ENCODE results near the gene DNAH8. TPM values are rescaled to one million over a fixed set of nuclear protein-coding genes. Genes with fewer than 3 reads are reported as not detected.

The DNAH8 gene
- total RNA-seq, 4 donors from 2014 or later, result under 0.01 TPM; not detected in 3

GRCh38 chr6:39063526-39063925 lies 348.4 kb downstream of the DNAH8 start:
- TF ChIP-seq EP300 (IDR thresholded peaks at IDR 0.05), result no peak
- TF ChIP-seq POLR2A (IDR thresholded peaks at IDR 0.05; ENCODE audit: low read depth), result no peak
- TF ChIP-seq POLR2AphosphoS5 (IDR thresholded peaks at IDR 0.05), result no peak
- TF ChIP-seq CTCF (IDR thresholded peaks at IDR 0.05), result no peak
- Histone ChIP-seq H3K4me1 (no peaks in the 10 kb centered on the region), H3K9me3 (no peaks in the 10 kb centered on the region), H3K4me3 (no peak overlapping the region), H3K27ac (replicated peaks in 1 of 4) (no peak overlapping the region), H3K27me3 (peaks cover 0 to 43% (median 0%) of the 10 kb centered on the region in 4 donors), H3K36me3 (no peaks in the 10 kb centered on the region)
- intact Hi-C loops (cut with DNase I), result no loop called here
- DNase-seq (ENCODE audit: extremely low spot score), result no peak
- WGBS, result 56% methylated on average over 1 of the region's 1 CpG

GRCh38 chr6:39065561-39065960 lies 350.4 kb downstream of the DNAH8 start:
- WGBS, result 75% methylated on average over 8 of the region's 8 CpGs
- peaks cover 0 to 27% (median 0%) of the 10 kb centered on the region in 4 donors for H3K27me3 ChIP-seq
- intact Hi-C loops (cut with DNase I), result no loop called here
- H3K4me1 ChIP-seq, result no peaks in the 10 kb centered on the region
- no peaks in the 10 kb centered on the region for H3K36me3 ChIP-seq
- no peak overlapping the region for H3K4me3 ChIP-seq
- no peaks in the 10 kb centered on the region for H3K9me3 ChIP-seq
- H3K27ac ChIP-seq (replicated peaks in 1 of 4), result no peak overlapping the region
- TF ChIP-seq POLR2A (IDR thresholded peaks at IDR 0.05; ENCODE audit: low read depth), result no peak
- TF ChIP-seq POLR2AphosphoS5 (IDR thresholded peaks at IDR 0.05), result no peak
- TF ChIP-seq EP300 (IDR thresholded peaks at IDR 0.05), result no peak
- TF ChIP-seq CTCF (IDR thresholded peaks at IDR 0.05), result no peak
- DNase-seq (ENCODE audit: extremely low spot score), result no peak

GRCh38 chr6:39068391-39068790 lies 353.3 kb downstream of the DNAH8 start:
- DNase-seq (ENCODE audit: extremely low spot score), result no peak
- no peaks in the 10 kb centered on the region for H3K36me3 ChIP-seq
- no peak overlapping the region for H3K4me3 ChIP-seq
- no peaks in the 10 kb centered on the region for H3K4me1 ChIP-seq
- H3K27ac ChIP-seq (replicated peaks in 1 of 4), result no peak overlapping the region
- intact Hi-C loops (cut with DNase I), result no loop called here
- WGBS, result 85% methylated on average over 7 of the region's 7 CpGs
- H3K9me3 ChIP-seq, result no peaks in the 10 kb centered on the region
- peaks cover 0 to 22% (median 0%) of the 10 kb centered on the region in 4 donors for H3K27me3 ChIP-seq
- TF ChIP-seq POLR2AphosphoS5 (IDR thresholded peaks at IDR 0.05), result no peak
- TF ChIP-seq EP300 (IDR thresholded peaks at IDR 0.05), result no peak
- no peak for TF ChIP-seq CTCF (IDR thresholded peaks at IDR 0.05)
- TF ChIP-seq POLR2A (IDR thresholded peaks at IDR 0.05; ENCODE audit: low read depth), result no peak

GRCh38 chr6:39072830-39073229 lies 357.7 kb downstream of the DNAH8 start:
- DNase-seq (ENCODE audit: extremely low spot score), result no peak
- Histone ChIP-seq H3K27me3 (peaks cover 0 to 8% (median 0%) of the 10 kb centered on the region in 4 donors), H3K9me3 (no peaks in the 10 kb centered on the region), H3K27ac (replicated peaks in 1 of 4) (no peak overlapping the region), H3K4me3 (no peak overlapping the region), H3K36me3 (no peaks in the 10 kb centered on the region), H3K4me1 (no peaks in the 10 kb centered on the region)
- TF ChIP-seq CTCF (IDR thresholded peaks at IDR 0.05) (no peak), POLR2A (IDR thresholded peaks at IDR 0.05; ENCODE audit: low read depth) (no peak), POLR2AphosphoS5 (IDR thresholded peaks at IDR 0.05) (no peak), EP300 (IDR thresholded peaks at IDR 0.05) (no peak)
- WGBS, result 73% methylated on average over 6 of the region's 9 CpGs
- intact Hi-C loops (cut with DNase I), result no loop called here

All from esophagus muscularis mucosa (tissue), 4 donors.